Measurements from ENCODE around the gene MCC.

The MCC gene

DNA sequence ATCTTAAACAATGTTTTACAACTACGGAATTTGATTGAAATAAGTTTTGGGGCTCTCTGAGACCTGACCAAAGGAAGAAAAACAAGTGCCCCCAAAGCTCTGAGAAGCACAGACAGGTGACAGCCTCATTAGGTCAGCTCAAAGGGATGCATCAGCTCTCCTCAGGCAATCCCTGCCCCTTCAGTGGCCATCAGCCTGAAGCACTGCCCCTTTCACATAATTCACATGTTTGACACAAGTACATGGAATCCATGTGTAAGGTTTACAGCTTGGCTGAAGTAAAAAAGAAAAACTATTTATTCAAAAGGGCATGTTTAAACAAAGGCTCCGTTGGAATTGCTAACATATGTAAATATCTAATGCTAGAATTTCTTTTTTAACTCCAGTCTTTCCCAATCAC, 109.7 kb downstream of the MCC start:
- H3K27me3 Mint-ChIP-seq, result peaks cover 34% of the 10 kb centered on the region
- no peaks in the 10 kb centered on the region for H3K36me3 Mint-ChIP-seq (ENCODE audit: low read depth)
- no peaks in the 10 kb centered on the region for H3K9me3 Mint-ChIP-seq
- no peak overlapping the region for H3K27ac Mint-ChIP-seq
- no peak overlapping the region for H3K4me3 Mint-ChIP-seq
- peaks cover 36% of the 10 kb centered on the region for H3K4me1 Mint-ChIP-seq (ENCODE audit: low read depth)

DNA sequence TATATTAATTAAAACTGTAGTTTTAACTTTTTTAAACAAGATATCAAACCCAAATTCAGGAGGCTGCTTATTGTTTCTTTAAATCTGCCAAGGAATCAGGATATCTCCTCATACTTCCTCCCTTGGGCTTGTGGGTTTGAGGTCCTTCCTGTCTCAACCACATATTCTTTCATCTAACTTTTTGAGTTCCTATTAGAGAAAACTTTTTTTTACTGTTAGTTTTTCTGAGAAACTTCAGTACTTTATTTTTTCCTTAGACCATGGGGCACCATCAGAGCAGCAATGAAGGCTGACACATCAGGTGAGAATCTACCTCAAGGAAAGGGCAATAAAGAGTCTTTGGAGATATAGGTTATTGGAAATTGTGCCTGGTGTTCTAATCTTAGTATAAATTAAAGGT, 110.2 kb downstream of the MCC start:
- H3K9me3 Mint-ChIP-seq, result no peaks in the 10 kb centered on the region
- no peaks in the 10 kb centered on the region for H3K36me3 Mint-ChIP-seq (ENCODE audit: low read depth)
- peaks cover 30% of the 10 kb centered on the region for H3K27me3 Mint-ChIP-seq
- no peak overlapping the region for H3K4me3 Mint-ChIP-seq
- H3K4me1 Mint-ChIP-seq (ENCODE audit: low read depth), result peaks cover 36% of the 10 kb centered on the region
- H3K27ac Mint-ChIP-seq, result no peak overlapping the region

DNA sequence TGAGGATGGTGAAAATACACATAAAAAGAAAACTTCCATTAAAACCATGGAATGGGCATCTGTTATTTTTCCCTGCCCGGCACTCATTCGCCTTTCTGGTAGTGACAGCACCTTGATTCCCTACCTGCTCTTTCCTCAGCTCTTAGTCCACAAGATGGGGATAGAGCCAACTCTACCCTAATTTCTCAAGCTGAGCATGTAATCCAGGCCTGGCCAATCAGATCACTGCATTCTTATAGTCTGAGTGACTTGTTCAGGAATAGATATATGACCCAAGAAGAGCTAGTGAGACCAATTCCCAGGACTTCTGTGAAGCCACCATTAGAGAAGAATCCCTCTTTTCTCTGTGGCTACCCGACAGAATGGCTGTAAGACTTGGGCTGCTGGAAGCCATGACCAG, 111.6 kb downstream of the MCC start:
- Mint-ChIP-seq H3K27me3 (peaks cover 19% of the 10 kb centered on the region), H3K36me3 (ENCODE audit: low read depth) (no peaks in the 10 kb centered on the region), H3K9me3 (no peaks in the 10 kb centered on the region), H3K4me3 (no peak overlapping the region), H3K27ac (no peak overlapping the region), H3K4me1 (ENCODE audit: low read depth) (peaks cover 36% of the 10 kb centered on the region)

DNA sequence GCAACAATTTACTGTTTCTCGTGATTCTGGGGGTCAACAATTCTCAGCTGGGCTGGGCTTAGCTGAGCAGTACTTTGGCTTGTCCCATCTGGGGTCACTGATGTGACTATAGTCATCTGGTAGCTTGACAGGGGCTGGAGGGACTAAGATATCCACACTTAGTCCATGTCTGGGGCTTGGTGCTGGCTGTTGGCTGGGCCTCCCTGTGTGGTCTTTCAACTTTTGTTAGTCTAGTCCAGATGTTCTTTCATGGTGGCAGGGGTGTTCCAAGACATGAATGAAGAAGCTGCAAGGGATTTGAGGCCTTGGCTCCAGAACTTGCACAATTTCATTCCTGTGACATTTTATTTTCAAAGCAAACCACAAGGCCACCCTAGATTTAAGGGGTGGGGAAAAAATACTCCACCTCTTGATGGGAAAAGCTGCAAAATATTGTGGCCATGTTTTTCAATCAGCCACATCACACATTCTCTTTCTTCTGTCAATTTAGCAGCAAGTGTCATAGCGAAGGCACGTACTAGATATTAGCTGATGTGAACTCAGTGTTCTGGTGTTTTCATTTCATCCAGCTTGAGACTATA, 112.7 kb downstream of the MCC start:
- no peaks in the 10 kb centered on the region for H3K36me3 Mint-ChIP-seq (ENCODE audit: low read depth)
- H3K27ac Mint-ChIP-seq, result no peak overlapping the region
- H3K9me3 Mint-ChIP-seq, result no peaks in the 10 kb centered on the region

DNA sequence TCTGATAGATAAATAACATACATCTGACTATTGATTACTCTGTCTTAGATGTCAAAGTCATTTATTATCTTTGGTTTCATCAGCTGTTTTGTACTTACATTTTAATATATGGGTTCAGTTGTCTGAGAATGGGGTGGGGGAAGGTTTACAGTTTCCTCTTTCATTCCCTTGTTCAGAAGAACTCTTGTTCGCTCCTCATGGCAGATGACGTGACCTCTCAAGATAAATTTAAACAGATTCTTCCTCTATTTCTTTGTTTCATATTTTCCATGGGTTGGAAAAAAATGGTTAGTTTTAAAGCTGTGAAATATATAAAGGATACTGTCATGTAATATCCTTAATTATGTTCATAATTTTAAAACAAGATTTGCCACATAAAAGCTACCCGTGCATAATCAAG, 114.8 kb downstream of the MCC start:
- H3K27ac Mint-ChIP-seq, result no peak overlapping the region
- peaks cover 18% of the 10 kb centered on the region for H3K27me3 Mint-ChIP-seq
- peaks cover 13% of the 10 kb centered on the region for H3K4me1 Mint-ChIP-seq (ENCODE audit: low read depth)
- H3K36me3 Mint-ChIP-seq (ENCODE audit: low read depth), result no peaks in the 10 kb centered on the region
- H3K4me3 Mint-ChIP-seq, result no peak overlapping the region
- H3K9me3 Mint-ChIP-seq, result no peaks in the 10 kb centered on the region

More for the DNA sequence above, 112.7 kb downstream of the MCC start:
- H3K4me3 Mint-ChIP-seq, result no peak overlapping the region
- peaks cover 29% of the 10 kb centered on the region for H3K4me1 Mint-ChIP-seq (ENCODE audit: low read depth)
- H3K27me3 Mint-ChIP-seq, result peaks cover 13% of the 10 kb centered on the region

DNA sequence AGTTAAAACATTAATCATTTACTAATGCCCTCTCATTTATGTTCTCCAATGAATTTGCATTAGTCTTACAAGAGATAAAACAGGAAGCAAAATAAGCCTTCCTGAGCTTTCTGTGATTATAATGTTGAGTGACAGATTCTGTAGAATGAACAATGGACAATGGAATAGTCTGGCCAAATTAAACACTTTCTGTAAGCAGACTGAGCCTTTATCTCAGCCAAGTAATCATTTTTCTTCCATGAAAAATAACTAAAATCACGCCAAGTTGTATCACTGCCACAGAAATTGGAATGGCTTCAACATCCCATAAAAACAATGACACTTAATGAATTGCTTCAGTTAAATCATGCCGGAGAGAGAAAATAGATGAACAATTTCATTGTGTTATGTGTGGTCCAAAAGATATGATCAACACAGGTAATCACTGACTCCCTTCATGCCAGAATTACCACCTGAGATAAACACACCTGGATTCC, 116.5 kb downstream of the MCC start:
- H3K27me3 Mint-ChIP-seq, result peaks cover 21% of the 10 kb centered on the region
- no peaks in the 10 kb centered on the region for H3K36me3 Mint-ChIP-seq (ENCODE audit: low read depth)
- no peak overlapping the region for H3K27ac Mint-ChIP-seq
- no peaks in the 10 kb centered on the region for H3K4me1 Mint-ChIP-seq (ENCODE audit: low read depth)
- no peak overlapping the region for H3K4me3 Mint-ChIP-seq
- no peaks in the 10 kb centered on the region for H3K9me3 Mint-ChIP-seq

DNA sequence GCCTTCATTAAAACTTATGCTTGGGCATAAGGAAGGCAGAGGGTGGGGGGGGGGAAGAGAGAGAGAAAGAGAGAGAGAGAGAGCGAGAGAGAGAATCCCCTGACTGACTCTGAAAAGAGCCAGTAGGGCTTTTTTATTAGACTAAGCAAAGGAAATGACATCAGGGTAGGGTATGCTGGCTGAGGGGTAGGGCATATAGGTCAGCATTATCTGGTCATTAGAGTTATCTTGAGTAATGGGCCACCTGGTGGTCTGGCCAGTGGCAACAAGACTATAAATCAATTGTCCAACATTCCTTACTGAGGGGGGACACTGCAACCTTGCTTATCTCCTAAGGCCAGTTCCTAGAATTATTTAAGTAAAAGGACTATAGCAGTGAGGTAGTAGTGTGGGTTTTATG, 120.7 kb downstream of the MCC start:
- peaks cover 15% of the 10 kb centered on the region for H3K27me3 Mint-ChIP-seq
- peaks cover 4% of the 10 kb centered on the region for H3K36me3 Mint-ChIP-seq (ENCODE audit: low read depth)
- H3K4me3 Mint-ChIP-seq, result no peak overlapping the region
- H3K4me1 Mint-ChIP-seq (ENCODE audit: low read depth), result no peaks in the 10 kb centered on the region
- peaks cover 11% of the 10 kb centered on the region for H3K9me3 Mint-ChIP-seq
- H3K27ac Mint-ChIP-seq, result no peak overlapping the region

DNA sequence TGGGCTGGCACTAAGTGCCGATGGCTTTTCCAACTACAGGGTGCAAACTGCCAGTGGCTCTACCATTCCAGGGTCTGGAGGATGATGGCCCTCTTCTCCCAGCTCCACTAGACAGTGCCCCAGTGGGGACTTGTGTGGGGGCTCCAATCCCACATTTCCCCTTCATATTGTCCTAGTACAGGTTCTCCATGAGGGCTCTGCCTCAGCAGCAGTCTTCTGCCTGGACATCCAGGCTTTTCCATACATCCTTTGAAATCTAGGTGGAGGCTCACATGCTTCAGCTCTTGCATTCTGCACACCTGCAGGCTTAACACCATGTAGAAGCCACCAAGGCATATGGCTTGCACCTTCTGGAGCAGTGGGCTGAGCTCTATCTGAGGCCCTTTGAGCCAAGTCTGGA, 123.8 kb downstream of the MCC start:
- H3K36me3 Mint-ChIP-seq (ENCODE audit: low read depth), result peaks cover 4% of the 10 kb centered on the region
- no peak overlapping the region for H3K4me3 Mint-ChIP-seq

DNA sequence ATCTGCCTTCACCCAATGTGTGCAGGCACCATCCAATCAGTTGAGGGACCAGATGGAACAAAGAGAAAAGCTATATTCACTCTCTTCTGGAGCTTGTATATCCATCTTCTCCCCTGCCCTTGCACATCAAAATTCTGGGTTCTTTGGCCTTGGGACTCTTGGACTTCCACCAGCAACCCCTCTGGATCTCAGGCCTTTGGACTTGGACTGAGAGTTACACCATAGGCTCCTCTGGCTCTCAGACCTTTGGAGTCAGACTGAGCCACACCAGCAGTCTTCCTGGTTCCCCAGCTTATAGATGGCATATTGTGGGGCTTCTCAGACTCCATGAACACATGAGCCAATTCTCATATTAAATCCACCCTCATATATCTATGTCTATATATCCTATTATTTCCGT, 126.6 kb downstream of the MCC start:
- H3K27ac Mint-ChIP-seq, result no peak overlapping the region
- no peaks in the 10 kb centered on the region for H3K4me1 Mint-ChIP-seq (ENCODE audit: low read depth)
- H3K9me3 Mint-ChIP-seq, result peaks cover 11% of the 10 kb centered on the region
- no peaks in the 10 kb centered on the region for H3K27me3 Mint-ChIP-seq
- H3K4me3 Mint-ChIP-seq, result no peak overlapping the region
- H3K36me3 Mint-ChIP-seq (ENCODE audit: low read depth), result peaks cover 4% of the 10 kb centered on the region

More for the DNA sequence above, 123.8 kb downstream of the MCC start:
- Mint-ChIP-seq H3K27me3 (peaks cover 7% of the 10 kb centered on the region), H3K27ac (no peak overlapping the region), H3K9me3 (peaks cover 11% of the 10 kb centered on the region), H3K4me1 (ENCODE audit: low read depth) (no peaks in the 10 kb centered on the region)

DNA sequence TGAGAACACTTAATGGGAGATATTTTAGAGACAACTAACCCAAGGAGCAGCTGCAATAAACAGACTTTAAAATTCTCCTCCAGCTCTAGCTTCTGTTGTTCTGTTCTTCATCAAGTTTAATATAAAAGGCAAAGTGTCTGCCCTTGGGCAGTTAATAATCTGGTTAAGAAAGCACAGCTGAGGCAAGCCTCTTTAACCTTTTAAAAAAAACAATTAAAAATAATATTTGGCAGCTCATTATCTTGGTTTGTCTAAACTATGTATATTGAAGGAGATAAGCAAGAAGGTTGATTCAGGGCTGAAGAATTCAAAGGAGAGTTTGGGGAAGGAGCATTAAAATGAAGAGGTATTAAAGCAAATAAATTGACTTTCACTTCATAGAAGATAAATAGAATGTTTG, 128.8 kb downstream of the MCC start:
- H3K4me1 Mint-ChIP-seq (ENCODE audit: low read depth), result no peaks in the 10 kb centered on the region
- no peak overlapping the region for H3K4me3 Mint-ChIP-seq
- peaks cover 3% of the 10 kb centered on the region for H3K9me3 Mint-ChIP-seq
- no peaks in the 10 kb centered on the region for H3K27me3 Mint-ChIP-seq
- peaks cover 4% of the 10 kb centered on the region for H3K36me3 Mint-ChIP-seq (ENCODE audit: low read depth)
- no peak overlapping the region for H3K27ac Mint-ChIP-seq

DNA sequence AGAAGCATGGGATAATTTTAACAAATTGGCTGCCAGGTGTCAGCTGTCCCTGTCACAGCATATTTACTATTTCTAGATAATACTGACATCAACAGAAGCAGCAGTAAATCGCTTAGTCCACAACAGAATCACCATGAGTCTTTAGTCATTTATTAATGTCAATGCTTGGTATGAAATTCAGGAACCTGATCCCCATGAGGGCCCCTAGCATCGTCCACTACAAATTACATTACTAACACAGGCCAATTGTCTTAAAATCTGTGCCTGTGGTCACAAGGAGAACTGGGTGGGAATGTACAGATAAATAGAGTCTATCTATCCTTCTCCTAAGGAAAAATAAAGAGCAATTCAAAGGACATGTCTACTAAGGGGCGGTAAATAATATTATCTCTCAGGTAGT, 129.6 kb downstream of the MCC start:
- Mint-ChIP-seq H3K27me3 (no peaks in the 10 kb centered on the region), H3K9me3 (peaks cover 2% of the 10 kb centered on the region), H3K4me1 (ENCODE audit: low read depth) (no peaks in the 10 kb centered on the region), H3K27ac (no peak overlapping the region), H3K4me3 (no peak overlapping the region), H3K36me3 (ENCODE audit: low read depth) (peaks cover 4% of the 10 kb centered on the region)

DNA sequence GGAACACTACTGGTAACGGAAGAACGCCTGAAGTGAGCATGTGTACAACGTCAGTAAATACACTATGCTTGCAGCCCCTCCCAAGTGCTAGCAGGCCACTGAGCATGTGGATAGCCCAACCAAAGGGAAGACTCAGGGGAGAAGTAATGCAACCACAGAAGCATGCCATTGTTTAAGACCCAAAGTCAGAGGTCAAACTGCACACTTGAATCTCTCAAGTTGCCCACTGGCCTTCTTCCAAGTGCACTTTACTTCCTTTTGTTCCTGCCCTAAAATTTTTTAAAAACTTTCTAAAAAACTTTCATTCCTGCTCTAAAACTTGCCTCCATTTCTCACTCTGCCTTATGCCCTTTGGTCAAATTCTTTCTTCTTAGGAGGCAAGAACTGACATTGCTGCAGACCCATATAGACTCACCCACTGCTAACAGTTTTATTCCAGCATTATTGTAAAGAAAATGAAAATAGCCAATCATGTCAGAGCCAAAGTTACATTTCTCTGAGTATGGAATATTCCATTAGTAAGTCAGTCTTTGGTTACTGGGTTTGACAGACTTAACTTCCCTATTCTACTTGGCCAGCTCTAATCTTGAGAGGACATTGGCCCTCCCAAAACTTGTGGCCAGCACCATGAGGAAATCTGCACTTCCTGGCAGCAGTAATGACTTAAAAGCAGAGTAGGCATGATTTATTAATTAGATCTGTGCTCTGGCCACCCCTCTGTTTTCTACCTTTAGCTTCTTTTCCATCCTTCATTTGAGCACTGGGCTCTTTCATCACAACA, 130.4 kb downstream of the MCC start:
- H3K36me3 Mint-ChIP-seq (ENCODE audit: low read depth), result no peaks in the 10 kb centered on the region

DNA sequence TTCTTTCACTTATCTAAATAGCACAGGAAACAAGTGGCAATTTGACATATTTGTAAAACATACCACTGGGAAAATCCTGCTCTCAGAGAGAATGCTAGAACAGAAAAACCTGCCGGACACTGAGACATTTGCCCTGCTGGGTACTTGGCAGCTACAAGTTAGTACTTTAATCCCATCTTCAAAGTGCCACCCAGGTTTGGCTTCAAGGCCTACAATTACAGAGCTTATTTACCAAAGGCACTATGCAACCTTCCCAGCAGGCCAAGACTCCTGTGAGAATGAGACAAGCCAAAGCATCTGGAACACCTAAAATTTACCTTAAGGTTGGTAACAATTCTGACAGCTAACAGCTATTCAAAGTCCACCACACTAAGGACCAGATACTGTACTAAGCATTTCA, 131.8 kb downstream of the MCC start:
- Mint-ChIP-seq H3K9me3 (no peaks in the 10 kb centered on the region), H3K27ac (no peak overlapping the region), H3K27me3 (no peaks in the 10 kb centered on the region), H3K4me3 (no peak overlapping the region), H3K36me3 (ENCODE audit: low read depth) (no peaks in the 10 kb centered on the region), H3K4me1 (ENCODE audit: low read depth) (no peaks in the 10 kb centered on the region)

More for the DNA sequence above, 130.4 kb downstream of the MCC start:
- Mint-ChIP-seq H3K27me3 (no peaks in the 10 kb centered on the region), H3K4me1 (ENCODE audit: low read depth) (no peaks in the 10 kb centered on the region), H3K4me3 (no peak overlapping the region), H3K9me3 (no peaks in the 10 kb centered on the region), H3K27ac (no peak overlapping the region)

DNA sequence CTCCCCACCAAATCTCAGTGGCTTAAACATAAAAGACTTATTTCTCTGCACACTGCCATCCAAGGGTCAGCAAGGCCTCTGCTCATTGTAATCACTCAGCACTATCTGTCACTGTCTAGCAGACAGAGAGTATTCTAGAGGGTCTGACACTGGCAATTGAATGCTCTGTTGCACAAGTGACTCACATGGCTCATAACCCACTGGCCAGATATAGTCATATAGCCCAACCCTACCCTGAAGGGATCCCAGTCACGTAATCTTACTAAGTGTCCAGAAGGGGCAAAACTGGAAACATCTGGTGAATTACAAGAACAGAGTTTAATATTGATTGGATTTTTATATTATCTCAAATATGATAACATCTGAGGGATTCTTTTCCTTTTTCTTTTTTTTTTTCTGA, 134.2 kb downstream of the MCC start:
- Mint-ChIP-seq H3K4me3 (no peak overlapping the region), H3K27me3 (peaks cover 5% of the 10 kb centered on the region), H3K27ac (no peak overlapping the region), H3K4me1 (ENCODE audit: low read depth) (no peaks in the 10 kb centered on the region), H3K36me3 (ENCODE audit: low read depth) (no peaks in the 10 kb centered on the region), H3K9me3 (no peaks in the 10 kb centered on the region)

DNA sequence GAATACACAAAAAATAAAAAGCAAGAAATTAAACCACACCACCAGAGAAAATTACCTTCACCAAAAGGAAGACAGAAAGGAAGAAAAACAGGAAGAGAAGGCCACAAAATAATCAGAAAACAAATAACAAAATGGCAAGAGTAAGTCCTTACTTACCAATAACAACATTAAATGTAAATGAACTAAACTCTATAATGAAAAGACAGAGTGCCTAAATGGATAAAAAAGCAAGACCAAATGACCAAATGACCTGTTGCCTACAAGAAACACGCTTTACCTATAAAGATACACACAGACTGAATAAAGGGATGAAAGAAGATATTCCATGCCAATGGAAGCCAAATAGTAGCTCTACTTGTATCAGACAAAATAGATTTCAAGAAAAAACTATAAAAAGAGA, 140.7 kb downstream of the MCC start:
- H3K4me3 Mint-ChIP-seq, result no peak overlapping the region
- no peak overlapping the region for H3K27ac Mint-ChIP-seq
- no peaks in the 10 kb centered on the region for H3K9me3 Mint-ChIP-seq
- no peaks in the 10 kb centered on the region for H3K4me1 Mint-ChIP-seq (ENCODE audit: low read depth)
- peaks cover 28% of the 10 kb centered on the region for H3K27me3 Mint-ChIP-seq
- H3K36me3 Mint-ChIP-seq (ENCODE audit: low read depth), result no peaks in the 10 kb centered on the region
